Fibroblast of skin of right biceps (primary cell): ENCODE results near the gene FOXP4.
"Not testable (repeated sequence)": the region's sequence is repeated elsewhere in the genome, so short reads cannot be mapped to it uniquely, and the experiment has no call there.

Source experiments
- DNase-seq: peaks from one replicate; pipeline ENCODE4 v3.0.0-alpha.2; 2013

Gene FOXP4

DNA sequence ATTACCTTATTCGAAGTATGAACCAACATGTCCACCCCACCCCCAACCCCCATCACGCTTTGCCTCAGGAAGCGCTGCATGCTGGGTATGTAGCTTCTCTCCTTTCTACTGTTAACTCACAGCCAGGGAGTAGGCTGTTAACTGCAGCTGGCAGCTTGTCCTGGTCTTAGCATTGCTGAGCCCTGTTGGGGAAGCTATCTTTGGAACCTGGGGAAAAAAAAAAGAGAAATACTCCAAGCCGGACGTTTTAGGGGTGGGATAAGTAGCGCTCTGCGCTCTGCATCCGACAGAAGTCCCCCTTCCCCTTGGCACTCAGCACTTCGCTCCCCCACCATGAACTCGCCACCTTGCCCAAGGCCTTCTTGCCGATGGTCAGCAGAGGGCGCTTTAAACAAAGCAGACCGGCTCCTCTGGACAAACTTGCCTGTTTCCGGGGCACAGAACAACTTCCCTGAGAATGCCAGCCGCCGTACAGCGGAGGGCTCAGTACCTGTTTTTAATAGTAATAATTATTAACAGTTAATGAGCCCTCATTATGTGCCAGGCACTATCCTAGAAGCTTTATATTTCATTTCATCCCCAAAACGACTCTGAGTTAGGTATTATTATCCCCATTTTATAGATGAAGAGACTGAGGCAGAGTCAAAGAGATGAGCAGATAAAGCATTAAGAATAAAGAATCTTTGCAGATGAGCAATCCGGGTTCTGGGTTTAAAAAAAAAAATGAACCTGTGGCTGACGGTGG lies 56.9 kb downstream of the FOXP4 start:
- DNase-seq = peak; percentile 81

DNA sequence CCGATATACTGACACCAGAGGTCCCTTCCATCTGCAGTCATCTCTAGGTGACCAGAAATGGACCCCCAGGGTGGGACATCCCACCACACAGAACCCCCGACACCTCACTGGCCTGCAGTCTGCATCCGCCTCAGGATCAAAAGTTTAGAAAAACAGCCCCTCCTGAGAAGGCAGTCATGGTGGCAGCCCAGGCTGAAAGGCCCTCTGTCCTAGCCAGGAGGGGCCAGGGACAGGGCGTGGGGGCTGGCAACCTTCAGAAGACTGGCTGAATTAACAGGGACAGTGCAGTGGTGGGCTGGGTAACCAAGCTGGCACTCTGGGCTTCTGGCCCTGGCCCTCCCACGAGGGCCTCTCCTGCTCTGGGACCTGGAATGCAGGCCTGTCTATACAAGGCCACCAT lies 57.8 kb downstream of the FOXP4 start:
- no peak for DNase-seq

DNA sequence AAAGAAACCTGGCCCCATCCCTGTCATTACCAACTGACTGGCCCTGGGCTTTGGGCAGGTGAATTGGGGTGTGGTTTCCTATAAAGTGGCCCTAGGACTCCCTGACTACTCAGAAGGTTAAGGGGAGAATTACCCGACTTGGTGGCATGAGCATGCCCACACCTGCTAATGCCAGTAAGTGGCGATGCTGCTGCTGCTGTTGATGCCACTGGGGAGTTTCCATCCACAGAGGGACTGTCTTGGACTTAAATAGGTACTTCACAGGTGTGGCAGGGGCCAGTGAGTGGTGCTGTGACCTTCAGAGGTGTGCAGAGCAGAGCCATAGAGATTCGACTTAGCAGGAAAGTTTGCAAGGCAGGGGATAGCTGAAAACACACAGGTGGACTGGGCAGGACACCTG lies 59.5 kb downstream of the FOXP4 start:
- DNase-seq = no peak

- no peak for DNase-seq
These were observed 60.9 kb downstream of the FOXP4 start for GRCh38 chr6:41607036-41607435.

GRCh38 chr6:41607736-41608135 lies 61.6 kb downstream of the FOXP4 start:
- no peak for DNase-seq

DNA sequence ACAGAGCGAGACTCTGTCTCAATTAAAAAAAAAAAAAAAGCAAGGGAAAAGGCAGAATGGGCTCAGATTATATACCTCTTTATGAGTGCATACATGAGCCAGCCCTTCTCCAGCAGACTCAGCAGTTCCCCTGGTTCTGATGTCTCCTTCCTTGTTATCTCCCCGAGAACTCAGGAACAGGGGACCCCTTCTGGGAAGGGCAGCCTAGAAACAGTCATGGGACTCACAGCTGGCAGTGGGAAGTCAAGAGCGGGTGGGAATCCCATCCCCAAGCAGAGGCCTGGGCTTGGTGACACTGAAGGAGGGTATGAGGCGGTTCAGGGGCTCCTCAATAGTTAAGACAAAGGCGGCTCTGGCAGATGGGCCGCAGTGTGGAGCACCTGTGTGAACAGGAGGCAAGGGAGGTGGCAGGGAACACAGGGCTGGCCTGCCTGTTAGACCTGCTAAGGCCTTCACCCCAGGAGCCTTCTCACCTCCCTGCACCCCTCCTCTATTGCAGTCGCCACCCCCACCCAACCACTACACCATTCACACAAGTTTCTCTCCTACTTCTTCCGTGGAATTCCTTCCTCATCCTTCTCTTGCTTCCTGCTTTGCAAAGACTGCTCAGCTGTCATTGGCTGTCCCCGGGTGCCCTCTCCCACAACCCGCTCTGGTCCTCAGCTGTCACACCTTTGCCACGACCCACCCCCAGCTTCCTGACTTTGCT lies 62.4 kb downstream of the FOXP4 start:
- DNase-seq = no peak

GRCh38 chr6:41614715-41615114 lies 68.5 kb downstream of the FOXP4 start:
- DNase-seq = no peak

DNA sequence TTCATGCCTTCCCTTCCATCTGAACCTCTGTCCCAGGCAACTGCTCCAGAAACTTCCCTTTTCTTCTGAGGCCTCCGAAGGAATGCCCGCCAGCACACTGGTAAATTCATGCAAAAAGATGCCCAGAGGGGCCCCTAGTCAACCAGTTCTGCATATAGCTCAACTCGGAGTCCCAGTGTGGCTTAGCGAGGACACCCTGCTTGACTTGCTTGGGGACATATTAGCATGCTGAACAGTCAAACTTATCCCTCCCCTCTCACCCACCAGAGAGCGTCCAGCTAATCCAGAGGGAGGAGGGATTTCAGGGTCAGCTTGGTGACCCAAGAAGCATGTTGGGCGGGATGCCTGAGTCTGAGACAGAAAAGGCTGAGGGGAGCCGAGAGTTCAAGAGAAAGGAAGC lies 69.1 kb downstream of the FOXP4 start:
- no peak for DNase-seq

- DNase-seq = no peak
These were observed 72.4 kb downstream of the FOXP4 start for GRCh38 chr6:41618598-41618997.

- DNase-seq = not testable (repeated sequence)
These were observed 73.0 kb downstream of the FOXP4 start for GRCh38 chr6:41619193-41619592.

DNA sequence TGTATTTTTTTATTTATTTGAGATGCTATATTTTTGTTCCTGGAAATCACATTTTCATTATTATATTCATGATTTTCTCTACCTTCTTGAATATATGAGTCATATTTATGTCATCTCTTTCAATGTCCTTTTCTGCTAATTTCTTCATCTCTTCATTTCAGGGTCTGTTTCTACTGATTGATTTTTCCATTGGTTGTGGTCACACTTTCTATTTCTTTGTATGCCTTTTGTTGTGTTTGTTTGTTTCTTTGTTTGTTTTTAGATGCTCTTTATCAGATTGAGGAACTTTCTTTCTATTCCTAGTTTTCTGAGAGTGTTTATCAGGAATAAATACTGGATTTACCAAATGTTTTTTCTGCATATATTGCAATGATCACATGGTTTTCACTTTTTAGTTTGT lies 75.2 kb downstream of the FOXP4 start:
- DNase-seq = no peak

GRCh38 chr6:41621802-41622201 lies 75.6 kb downstream of the FOXP4 start:
- no peak for DNase-seq

GRCh38 chr6:41622206-41622988 lies 76.2 kb downstream of the FOXP4 start:
- no peak for DNase-seq

GRCh38 chr6:41623330-41623729 lies 77.1 kb downstream of the FOXP4 start:
- no peak for DNase-seq

- DNase-seq = no peak
These were observed 78.6 kb downstream of the FOXP4 start for GRCh38 chr6:41624621-41625380.

- DNase-seq = no peak
These were observed 79.3 kb downstream of the FOXP4 start for GRCh38 chr6:41625442-41625841.

DNA sequence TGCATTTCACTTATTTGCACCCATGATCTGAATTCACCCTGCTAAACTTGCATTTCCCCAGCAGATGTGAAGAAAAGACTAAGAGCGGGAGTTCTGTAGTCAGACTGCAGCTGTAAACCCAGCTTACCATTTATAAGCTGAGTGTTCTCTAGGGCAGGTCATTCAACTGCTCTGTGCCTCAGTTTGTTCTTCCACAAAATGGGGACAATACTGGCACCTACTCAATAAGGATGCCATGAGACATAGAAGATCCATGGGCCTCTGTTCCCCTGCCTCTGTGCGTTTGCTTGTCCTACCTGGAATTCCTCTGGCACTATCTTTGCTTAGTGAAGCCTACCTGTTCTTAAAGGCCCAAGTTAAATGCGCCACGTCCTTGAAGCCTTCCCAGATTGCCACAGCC lies 79.8 kb downstream of the FOXP4 start:
- DNase-seq = no peak

DNA sequence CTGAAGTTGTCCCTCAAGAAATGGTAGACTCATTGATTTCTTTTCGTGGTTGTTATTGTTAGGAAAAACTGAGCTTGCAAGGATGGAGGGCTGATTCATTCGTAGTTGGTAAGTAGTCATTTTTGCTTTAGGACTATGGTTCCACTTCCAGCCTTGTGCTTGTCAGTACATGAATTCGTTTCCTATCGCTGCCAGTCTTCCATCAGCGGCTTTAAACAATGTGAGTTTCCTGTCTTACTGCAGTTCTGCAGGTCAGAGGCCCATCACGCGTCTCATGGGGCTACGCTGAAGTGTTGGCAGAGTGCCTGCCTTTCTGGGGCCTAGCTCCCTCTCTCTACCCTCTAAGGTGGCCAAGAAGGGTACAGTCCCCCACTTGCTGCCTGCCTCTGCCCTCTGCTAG lies 80.7 kb downstream of the FOXP4 start:
- no peak for DNase-seq

GRCh38 chr6:41629128-41629527 lies 82.9 kb downstream of the FOXP4 start:
- DNase-seq = no peak

- DNase-seq = no peak
These were observed 83.9 kb downstream of the FOXP4 start for GRCh38 chr6:41630069-41630468.

GRCh38 chr6:41630946-41631345 lies 84.8 kb downstream of the FOXP4 start:
- DNase-seq = no peak

- no peak for DNase-seq
These were observed 87.0 kb downstream of the FOXP4 start for GRCh38 chr6:41633056-41633634.

GRCh38 chr6:41634657-41635056 lies 88.5 kb downstream of the FOXP4 start:
- peak; percentile 65 for DNase-seq
